Mammary epithelial cell (primary cell): ENCODE results near the gene NMNAT2.

Experiments
- EZH2 ChIP-seq: IDR thresholded peaks from 2 replicates; pipeline ENCODE4 v1.6.1; 2012; ENCODE audit warnings: low read length, inconsistent platforms, borderline replicate concordance
- TF ChIP-seq, protein P1 (sequence below), 2 donors: IDR thresholded peaks in 1 of 2; conservative IDR thresholded peaks in 1 of 2; 2 replicates each; pipeline ENCODE4 v1.5.1; 2011 to 2012; ENCODE audit warnings: inconsistent platforms in 2 of 2, low read length in 2 of 2, mild to moderate bottlenecking in 2 of 2, control low read depth in 1 of 2, low read depth in 1 of 2; ENCODE audit not compliant: insufficient read depth in 1 of 2; ENCODE audit errors: extremely low read depth in 1 of 2

DNA sequence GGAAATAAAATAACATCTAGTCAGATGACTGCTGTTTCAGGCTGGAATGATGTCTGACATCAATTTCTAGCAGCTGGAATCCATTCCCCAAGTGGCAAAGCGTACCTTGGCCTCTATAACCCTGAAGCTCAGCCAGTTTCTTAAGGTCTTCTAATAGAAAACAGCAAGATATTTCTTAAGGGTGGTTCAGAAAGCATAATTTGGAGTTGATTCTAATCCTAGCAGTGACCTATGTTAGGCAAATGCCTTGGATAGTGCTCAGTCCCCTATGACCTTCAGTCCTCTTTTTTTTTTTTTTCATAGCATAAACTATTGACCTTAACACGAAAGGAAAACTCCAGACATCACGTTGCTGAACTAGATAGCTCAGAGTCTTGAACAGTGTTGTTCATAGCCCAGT, 175.6 kb downstream of the NMNAT2 start:
- no peak for TF ChIP-seq EZH2
- TF ChIP-seq, protein P1, sequence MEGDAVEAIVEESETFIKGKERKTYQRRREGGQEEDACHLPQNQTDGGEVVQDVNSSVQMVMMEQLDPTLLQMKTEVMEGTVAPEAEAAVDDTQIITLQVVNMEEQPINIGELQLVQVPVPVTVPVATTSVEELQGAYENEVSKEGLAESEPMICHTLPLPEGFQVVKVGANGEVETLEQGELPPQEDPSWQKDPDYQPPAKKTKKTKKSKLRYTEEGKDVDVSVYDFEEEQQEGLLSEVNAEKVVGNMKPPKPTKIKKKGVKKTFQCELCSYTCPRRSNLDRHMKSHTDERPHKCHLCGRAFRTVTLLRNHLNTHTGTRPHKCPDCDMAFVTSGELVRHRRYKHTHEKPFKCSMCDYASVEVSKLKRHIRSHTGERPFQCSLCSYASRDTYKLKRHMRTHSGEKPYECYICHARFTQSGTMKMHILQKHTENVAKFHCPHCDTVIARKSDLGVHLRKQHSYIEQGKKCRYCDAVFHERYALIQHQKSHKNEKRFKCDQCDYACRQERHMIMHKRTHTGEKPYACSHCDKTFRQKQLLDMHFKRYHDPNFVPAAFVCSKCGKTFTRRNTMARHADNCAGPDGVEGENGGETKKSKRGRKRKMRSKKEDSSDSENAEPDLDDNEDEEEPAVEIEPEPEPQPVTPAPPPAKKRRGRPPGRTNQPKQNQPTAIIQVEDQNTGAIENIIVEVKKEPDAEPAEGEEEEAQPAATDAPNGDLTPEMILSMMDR (conservative IDR thresholded peaks at IDR 0.05 in 1 of 2, IDR thresholded peaks at IDR 0.05 in 1 of 2; ENCODE audit: extremely low read depth in 1 of 2, insufficient read depth in 1 of 2, low read depth in 1 of 2, low read length in 2 of 2) = no peak
